Measurements from ENCODE around the gene CKAP5.

DNA sequence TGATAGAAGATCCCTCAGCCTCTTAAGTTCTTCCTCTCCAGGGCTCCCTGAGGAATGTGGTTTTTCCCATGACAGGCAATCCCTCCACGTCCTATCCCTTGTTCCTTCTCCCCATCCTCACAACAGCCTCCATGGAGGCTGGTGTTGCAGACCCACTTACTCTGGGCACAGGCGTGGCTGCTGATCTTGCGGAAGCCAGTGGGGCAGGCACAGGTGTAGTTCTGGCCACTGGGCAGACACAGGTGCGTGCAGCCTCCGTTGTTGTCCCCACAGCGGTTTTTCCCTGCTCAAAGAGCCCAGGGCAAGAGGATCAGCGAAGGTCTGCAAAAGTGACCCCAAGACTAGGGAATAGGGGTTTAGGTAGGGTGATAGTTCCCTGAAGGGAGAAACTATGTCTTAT, 43.2 kb upstream of the CKAP5 start:
- TF ChIP-seq, protein P1, sequence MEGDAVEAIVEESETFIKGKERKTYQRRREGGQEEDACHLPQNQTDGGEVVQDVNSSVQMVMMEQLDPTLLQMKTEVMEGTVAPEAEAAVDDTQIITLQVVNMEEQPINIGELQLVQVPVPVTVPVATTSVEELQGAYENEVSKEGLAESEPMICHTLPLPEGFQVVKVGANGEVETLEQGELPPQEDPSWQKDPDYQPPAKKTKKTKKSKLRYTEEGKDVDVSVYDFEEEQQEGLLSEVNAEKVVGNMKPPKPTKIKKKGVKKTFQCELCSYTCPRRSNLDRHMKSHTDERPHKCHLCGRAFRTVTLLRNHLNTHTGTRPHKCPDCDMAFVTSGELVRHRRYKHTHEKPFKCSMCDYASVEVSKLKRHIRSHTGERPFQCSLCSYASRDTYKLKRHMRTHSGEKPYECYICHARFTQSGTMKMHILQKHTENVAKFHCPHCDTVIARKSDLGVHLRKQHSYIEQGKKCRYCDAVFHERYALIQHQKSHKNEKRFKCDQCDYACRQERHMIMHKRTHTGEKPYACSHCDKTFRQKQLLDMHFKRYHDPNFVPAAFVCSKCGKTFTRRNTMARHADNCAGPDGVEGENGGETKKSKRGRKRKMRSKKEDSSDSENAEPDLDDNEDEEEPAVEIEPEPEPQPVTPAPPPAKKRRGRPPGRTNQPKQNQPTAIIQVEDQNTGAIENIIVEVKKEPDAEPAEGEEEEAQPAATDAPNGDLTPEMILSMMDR (IDR thresholded peaks at IDR 0.05) = no peak
- no peak for TF ChIP-seq POLR2A (IDR thresholded peaks at IDR 0.05)

Data from lower leg skin (tissue), 3 donors.